Neural progenitor cell (in vitro differentiated cells): Measurements from ENCODE around the gene MBP. TPM values are rescaled to one million over a fixed set of nuclear protein-coding genes. Genes with fewer than 3 reads are reported as not detected.

Experiments used
- DNase-seq: peaks from one replicate; pipeline ENCODE4 v3.0.0-alpha.2; 2016; ENCODE audit warnings: low spot score
- H2AFZ ChIP-seq: fragments of 200-600 bp; sonication (generic); replicated peaks from 2 replicates; pipeline ENCODE4 v1.6.1; 2016; ENCODE audit warnings: antibody characterized with exemption
- H3F3A ChIP-seq: fragments of 200-600 bp; sonication (generic); 2 replicates; pipeline ENCODE4 v1.6.1; 2016; ENCODE audit warnings: antibody characterized with exemption, low read depth
- H3K27ac ChIP-seq: fragments of 200-600 bp; sonication (generic); 2 replicates; pipeline ENCODE4 v1.5.1; 2016; ENCODE audit warnings: mild to moderate bottlenecking
- H3K27me3 ChIP-seq: fragments of 200-600 bp; sonication (generic); 2 replicates; pipeline ENCODE4 v1.6.1; 2016; ENCODE audit warnings: mild to moderate bottlenecking, moderate library complexity
- H3K36me3 ChIP-seq: fragments of 200-600 bp; sonication (generic); 2 replicates; pipeline ENCODE4 v1.5.1; 2016
- H3K4me1 ChIP-seq: fragments of 200-600 bp; sonication (generic); 2 replicates; pipeline ENCODE4 v1.6.1; 2016; ENCODE audit warnings: mixed run types
- H3K4me2 ChIP-seq: fragments of 200-600 bp; sonication (generic); 2 replicates; pipeline ENCODE4 v1.6.1; 2016
- H3K4me3 ChIP-seq: fragments of 200-600 bp; sonication (generic); 2 replicates; pipeline ENCODE4 v1.5.1; 2016
- H3K79me2 ChIP-seq: fragments of 200-600 bp; sonication (generic); 2 replicates; pipeline ENCODE4 v1.6.1; 2016; ENCODE audit warnings: low read depth
- H3K9ac ChIP-seq: fragments of 200-600 bp; sonication (generic); 2 replicates; pipeline ENCODE4 v1.6.1; 2016
- H3K9me3 ChIP-seq: fragments of 200-600 bp; sonication (generic); 2 replicates; pipeline ENCODE4 v1.5.1; 2016; ENCODE audit warnings: low read depth
- H4K20me1 ChIP-seq: fragments of 200-600 bp; sonication (generic); 2 replicates; pipeline ENCODE4 v1.6.1; 2016; ENCODE audit warnings: low read depth
- H3K27ac Mint-ChIP-seq: 3 replicates; pipeline ENCODE4 v1.8.0; 2021; ENCODE audit warnings: mixed read lengths
- H3K27me3 Mint-ChIP-seq: 2 replicates; pipeline ENCODE4 v1.8.0; 2022; ENCODE audit warnings: low read depth, mild to moderate bottlenecking, inconsistent platforms, moderate library complexity, mixed read lengths; ENCODE audit not compliant: insufficient read depth
- H3K36me3 Mint-ChIP-seq: 3 replicates; pipeline ENCODE4 v1.8.0; 2021; ENCODE audit warnings: mixed read lengths
- H3K4me1 Mint-ChIP-seq: 3 replicates; pipeline ENCODE4 v1.8.0; 2021; ENCODE audit warnings: mixed read lengths
- H3K4me3 Mint-ChIP-seq: 3 replicates; pipeline ENCODE4 v1.8.0; 2021; ENCODE audit warnings: mild to moderate bottlenecking, moderate library complexity, mixed read lengths
- H3K9me3 Mint-ChIP-seq: 3 replicates; pipeline ENCODE4 v1.8.0; 2020; ENCODE audit warnings: mixed read lengths
- EZH2 ChIP-seq: fragments of 200-600 bp; sonication (generic); IDR thresholded peaks from 2 replicates; pipeline ENCODE4 v1.6.1; 2017; ENCODE audit warnings: antibody characterized with exemption, mild to moderate bottlenecking, moderate library complexity
- EZH2phosphoT487 ChIP-seq: fragments of 200-600 bp; sonication (generic); IDR thresholded peaks from 2 replicates; pipeline ENCODE4 v1.6.1; 2017; ENCODE audit warnings: antibody characterized with exemption
- total RNA-seq: library from RNA; depleted of rRNA; stranded (reverse); fragments of >200 nt; gene quantifications from 2 replicates; pipeline ENCODE4 v1.2.3, GENCODE V29; 2015; ENCODE audit warnings: low replicate concordance
- TF ChIP-seq, protein P1 (sequence below): fragments of 200-600 bp; sonication (generic); IDR thresholded peaks from 2 replicates; pipeline ENCODE4 v1.5.1; 2017; ENCODE audit warnings: antibody characterized with exemption, mild to moderate bottlenecking

The MBP gene
- total RNA-seq, 1 donor from 2014 or later = 0.64 TPM

- Mint-ChIP-seq H3K9me3 (no peaks in the 10 kb centered on the region), H3K4me1 (peaks cover 41% of the 10 kb centered on the region), H3K27ac (no peak overlapping the region), H3K36me3 (peaks cover 2% of the 10 kb centered on the region), H3K27me3 (peaks cover under 1% of the 10 kb centered on the region), H3K4me3 (no peak overlapping the region)
- H3K27ac ChIP-seq = no peak overlapping the region
- no peaks in the 10 kb centered on the region for H3F3A ChIP-seq
- no peaks in the 10 kb centered on the region for H3K27me3 ChIP-seq
- no peaks in the 10 kb centered on the region for H3K79me2 ChIP-seq
- H3K4me1 ChIP-seq = peaks cover 19% of the 10 kb centered on the region
- no peaks in the 10 kb centered on the region for H4K20me1 ChIP-seq
- no peak for TF ChIP-seq EZH2phosphoT487
- TF ChIP-seq, protein P1, sequence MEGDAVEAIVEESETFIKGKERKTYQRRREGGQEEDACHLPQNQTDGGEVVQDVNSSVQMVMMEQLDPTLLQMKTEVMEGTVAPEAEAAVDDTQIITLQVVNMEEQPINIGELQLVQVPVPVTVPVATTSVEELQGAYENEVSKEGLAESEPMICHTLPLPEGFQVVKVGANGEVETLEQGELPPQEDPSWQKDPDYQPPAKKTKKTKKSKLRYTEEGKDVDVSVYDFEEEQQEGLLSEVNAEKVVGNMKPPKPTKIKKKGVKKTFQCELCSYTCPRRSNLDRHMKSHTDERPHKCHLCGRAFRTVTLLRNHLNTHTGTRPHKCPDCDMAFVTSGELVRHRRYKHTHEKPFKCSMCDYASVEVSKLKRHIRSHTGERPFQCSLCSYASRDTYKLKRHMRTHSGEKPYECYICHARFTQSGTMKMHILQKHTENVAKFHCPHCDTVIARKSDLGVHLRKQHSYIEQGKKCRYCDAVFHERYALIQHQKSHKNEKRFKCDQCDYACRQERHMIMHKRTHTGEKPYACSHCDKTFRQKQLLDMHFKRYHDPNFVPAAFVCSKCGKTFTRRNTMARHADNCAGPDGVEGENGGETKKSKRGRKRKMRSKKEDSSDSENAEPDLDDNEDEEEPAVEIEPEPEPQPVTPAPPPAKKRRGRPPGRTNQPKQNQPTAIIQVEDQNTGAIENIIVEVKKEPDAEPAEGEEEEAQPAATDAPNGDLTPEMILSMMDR = no peak
- TF ChIP-seq EZH2 = no peak
- no peak overlapping the region for H3K4me2 ChIP-seq
- H3K36me3 ChIP-seq = no peaks in the 10 kb centered on the region
- H3K9ac ChIP-seq = no peak overlapping the region
- H3K4me3 ChIP-seq = no peak overlapping the region
- H2AFZ ChIP-seq = no peak overlapping the region
- no peak for DNase-seq
- no peaks in the 10 kb centered on the region for H3K9me3 ChIP-seq
These were observed 148.1 kb downstream of the MBP start for GRCh38 chr18:76984193-76985155.

GRCh38 chr18:76983613-76984051 lies 149.0 kb downstream of the MBP start:
- H3K27ac Mint-ChIP-seq = no peak overlapping the region
- Histone ChIP-seq H3K4me2 (no peak overlapping the region), H3K9ac (no peak overlapping the region), H3K36me3 (no peaks in the 10 kb centered on the region), H3K79me2 (no peaks in the 10 kb centered on the region), H3K4me1 (peaks cover 19% of the 10 kb centered on the region), H3F3A (no peaks in the 10 kb centered on the region), H4K20me1 (no peaks in the 10 kb centered on the region), H3K27ac (no peak overlapping the region), H3K4me3 (no peak overlapping the region), H3K27me3 (no peaks in the 10 kb centered on the region), H3K9me3 (no peaks in the 10 kb centered on the region), H2AFZ (peak overlapping the region; percentile 48)
- H3K9me3 Mint-ChIP-seq = no peaks in the 10 kb centered on the region
- H3K27me3 Mint-ChIP-seq = peaks cover 2% of the 10 kb centered on the region
- TF ChIP-seq EZH2 (no peak), EZH2phosphoT487 (no peak)
- TF ChIP-seq, protein P1 = no peak
- H3K4me3 Mint-ChIP-seq = no peak overlapping the region
- DNase-seq = no peak
- H3K36me3 Mint-ChIP-seq = peaks cover 7% of the 10 kb centered on the region
- peaks cover 45% of the 10 kb centered on the region for H3K4me1 Mint-ChIP-seq

GRCh38 chr18:76982841-76983583 lies 149.6 kb downstream of the MBP start:
- H4K20me1 ChIP-seq = no peaks in the 10 kb centered on the region
- H3K27me3 ChIP-seq = no peaks in the 10 kb centered on the region
- H3K4me3 Mint-ChIP-seq = no peak overlapping the region
- no peak overlapping the region for H3K27ac Mint-ChIP-seq
- H3K9me3 ChIP-seq = no peaks in the 10 kb centered on the region
- peaks cover 2% of the 10 kb centered on the region for H3K27me3 Mint-ChIP-seq
- no peaks in the 10 kb centered on the region for H3K9me3 Mint-ChIP-seq
- no peak overlapping the region for H3K27ac ChIP-seq
- no peak for TF ChIP-seq EZH2phosphoT487
- TF ChIP-seq, protein P1 = peak; percentile 95
- DNase-seq = peak; percentile 87
- H3K36me3 Mint-ChIP-seq = peaks cover 7% of the 10 kb centered on the region
- H3K4me3 ChIP-seq = peak overlapping the region; percentile 27
- peaks cover 48% of the 10 kb centered on the region for H3K4me1 Mint-ChIP-seq
- no peaks in the 10 kb centered on the region for H3K79me2 ChIP-seq
- H3K4me2 ChIP-seq = peak overlapping the region; percentile 61
- no peaks in the 10 kb centered on the region for H3F3A ChIP-seq
- H2AFZ ChIP-seq = peak overlapping the region; percentile 48
- H3K9ac ChIP-seq = no peak overlapping the region
- peaks cover 19% of the 10 kb centered on the region for H3K4me1 ChIP-seq
- H3K36me3 ChIP-seq = no peaks in the 10 kb centered on the region
